ENCODE measurements around the gene OR11L1. TPM values are rescaled to one million over a fixed set of nuclear protein-coding genes. Genes with fewer than 3 reads are reported as not detected.

The OR11L1 gene
- total RNA-seq (ENCODE audit: insufficient read depth, low replicate concordance): 0.96 TPM

- no peak for DNase-seq (ENCODE audit: low spot score)
Measured at GRCh38 chr1:247841796-247842195, at the start of gene OR11L1. TSS of gene OR11L1 (minus strand) at chr1:247841896. CDS start at chr1:247841896, 0 bp downstream.

GRCh38 chr1:247884797-247885413 lies 43.2 kb upstream of the OR11L1 start:
- DNase-seq (ENCODE audit: low spot score): no peak

GRCh38 chr1:247883346-247883745 lies 41.6 kb upstream of the OR11L1 start:
- DNase-seq (ENCODE audit: low spot score): no peak

- DNase-seq (ENCODE audit: low spot score): no peak
Measured at GRCh38 chr1:247865416-247865815, 23.7 kb upstream of the OR11L1 start.

- DNase-seq (ENCODE audit: low spot score): no peak
Measured at GRCh38 chr1:247864644-247865043, 22.9 kb upstream of the OR11L1 start.

- no peak for DNase-seq (ENCODE audit: low spot score)
Measured at GRCh38 chr1:247862756-247863155, 21.1 kb upstream of the OR11L1 start.

- no peak for DNase-seq (ENCODE audit: low spot score)
Measured at GRCh38 chr1:247857985-247858619, 16.4 kb upstream of the OR11L1 start.

GRCh38 chr1:247857069-247857984 lies 15.6 kb upstream of the OR11L1 start, which contains the start of gene TRIM58:
TSS of gene TRIM58 (plus strand) at chr1:247857187. CDS start at chr1:247857247, 60 bp downstream.
- DNase-seq (ENCODE audit: low spot score): no peak

GRCh38 chr1:247855911-247856310 lies 14.2 kb upstream of the OR11L1 start:
- DNase-seq (ENCODE audit: low spot score): no peak

- DNase-seq (ENCODE audit: low spot score): no peak
Measured at GRCh38 chr1:247854899-247855545, 13.3 kb upstream of the OR11L1 start.

GRCh38 chr1:247849616-247850015 lies 7.9 kb upstream of the OR11L1 start:
- DNase-seq (ENCODE audit: low spot score): no peak

- DNase-seq (ENCODE audit: low spot score): no peak
Measured at GRCh38 chr1:247848346-247848745, 6.7 kb upstream of the OR11L1 start.

- no peak for DNase-seq (ENCODE audit: low spot score)
Measured at GRCh38 chr1:247845693-247846017, 4.0 kb upstream of the OR11L1 start.

GRCh38 chr1:247845011-247845692 lies 3.5 kb upstream of the OR11L1 start:
- DNase-seq (ENCODE audit: low spot score): no peak

GRCh38 chr1:247843411-247843810 lies 1.7 kb upstream of the OR11L1 start:
- DNase-seq (ENCODE audit: low spot score): no peak

GRCh38 chr1:247840818-247841217 lies 878 bp downstream of the OR11L1 start:
- no peak for DNase-seq (ENCODE audit: low spot score)

GRCh38 chr1:247833601-247834000 lies 8.1 kb downstream of the OR11L1 start:
- DNase-seq (ENCODE audit: low spot score): no peak

GRCh38 chr1:247829656-247830055 lies 12.0 kb downstream of the OR11L1 start:
- DNase-seq (ENCODE audit: low spot score): no peak

- DNase-seq (ENCODE audit: low spot score): no peak
Measured at GRCh38 chr1:247825362-247825761, 16.3 kb downstream of the OR11L1 start.

GRCh38 chr1:247824023-247824422 lies 17.7 kb downstream of the OR11L1 start, which contains the start of gene OR14A16:
TSS of gene OR14A16 (minus strand) at chr1:247824119. CDS start at chr1:247815729, 8,390 bp downstream.
- DNase-seq (ENCODE audit: low spot score): no peak

GRCh38 chr1:247822060-247822459 lies 19.6 kb downstream of the OR11L1 start:
- DNase-seq (ENCODE audit: low spot score): no peak
